Endothelial cell of umbilical vein (primary cell): Measurements from ENCODE around the gene BMPR1B. TPM values are rescaled to one million over a fixed set of nuclear protein-coding genes. Genes with fewer than 3 reads are reported as not detected.

ENCODE experiments used
- BruUV-seq: library from RNA; stranded (reverse); fragments of 400-500 nt; replicated peaks from 2 replicates; lab custom pipeline; 2021; lab: Mats Ljungman, UMichigan
- CTCF ChIA-PET: fragments of 300-600, 350-600 bp; sonication (Branson Sonifier 250); formaldehyde crosslinking; loops from one replicate; lab custom pipeline; 2021; ENCODE audit warnings: antibody characterized with exemption, inconsistent platforms; lab: Charles Lee
- POLR2A ChIA-PET: fragments of 300-600, 350-600 bp; sonication (Branson Sonifier 250); formaldehyde crosslinking; loops from one replicate; lab custom pipeline; 2021; ENCODE audit warnings: antibody characterized with exemption, inconsistent platforms; lab: Charles Lee
- DNase-seq: peaks from one replicate; pipeline ENCODE4 v3.0.0-alpha.2; 2011; ENCODE audit warnings: low read depth, low spot score
- FAIRE-seq: peaks from 2 replicates; lab custom pipeline; 2011; peaks lifted over from hg19 to GRCh38; lab: Jason Lieb, UNC
- H2AFZ ChIP-seq: 2 replicates; pipeline ENCODE4 v1.6.0; 2012; ENCODE audit warnings: low read depth, low read length, control low read depth, inconsistent platforms
- H3K27ac ChIP-seq: 2 replicates; pipeline ENCODE4 v1.5.1; 2011; ENCODE audit warnings: low read depth, mild to moderate bottlenecking, control low read depth, low read length, moderate library complexity; ENCODE audit not compliant: insufficient read depth
- H3K27me3 ChIP-seq, 2 experiments: 2 replicates each; pipeline versions ENCODE4 v1.6.0 to v1.6.1; 2011; ENCODE audit warnings: low read length in 2 of 2, mixed read lengths in 1 of 2; ENCODE audit not compliant: control insufficient read depth in 2 of 2, insufficient read depth in 2 of 2
- H3K36me3 ChIP-seq, 2 experiments: 2 replicates in 1 of 2; 3 replicates in 1 of 2; pipeline ENCODE4 v1.5.1; 2011; ENCODE audit warnings: low read length in 2 of 2, mild to moderate bottlenecking in 1 of 2, moderate library complexity in 1 of 2; ENCODE audit not compliant: control insufficient read depth in 2 of 2, insufficient read depth in 2 of 2; ENCODE audit errors: extremely low read depth in 1 of 2
- H3K4me1 ChIP-seq: 3 replicates; pipeline ENCODE4 v1.5.1; 2011; ENCODE audit warnings: mild to moderate bottlenecking, low read length; ENCODE audit not compliant: control insufficient read depth, insufficient read depth; ENCODE audit errors: extremely low read depth
- H3K4me2 ChIP-seq: 2 replicates; pipeline ENCODE4 v1.6.1; 2011; ENCODE audit warnings: low read length, control low read depth, mixed read lengths; ENCODE audit not compliant: insufficient read depth
- H3K4me3 ChIP-seq, 3 experiments: fragments of 200-600 bp in 1 of 3; sonication (generic), shearing (Covaris generic) in 1 of 3; replicated peaks in 1 of 3; 2 replicates each; pipeline ENCODE4 v1.5.1; 2011 to 2016; ENCODE audit warnings: control low read depth in 3 of 3, low read length in 3 of 3, mild to moderate bottlenecking in 2 of 3, inconsistent platforms in 1 of 3, low read depth in 1 of 3, moderate library complexity in 1 of 3; ENCODE audit not compliant: insufficient read depth in 1 of 3
- H3K79me2 ChIP-seq: 2 replicates; pipeline ENCODE4 v1.6.0; 2012; ENCODE audit warnings: low read length, inconsistent platforms; ENCODE audit not compliant: control insufficient read depth, insufficient read depth
- H3K9ac ChIP-seq: replicated peaks from 2 replicates; pipeline ENCODE3; 2011; ENCODE audit warnings: low read length, control low read depth; ENCODE audit not compliant: insufficient read depth; ENCODE audit errors: extremely low read depth
- H3K9me1 ChIP-seq: replicated peaks from 3 replicates; pipeline ENCODE4 v1.6.0; 2011; ENCODE audit warnings: mild to moderate bottlenecking, low read length; ENCODE audit not compliant: control insufficient read depth, insufficient read depth; ENCODE audit errors: extremely low read depth
- H3K9me3 ChIP-seq: replicated peaks from 2 replicates; pipeline ENCODE4 v1.5.1; 2012; ENCODE audit warnings: low read length, inconsistent platforms; ENCODE audit not compliant: control insufficient read depth, insufficient read depth
- H4K20me1 ChIP-seq: replicated peaks from 2 replicates; pipeline ENCODE3; 2011; ENCODE audit warnings: mild to moderate bottlenecking, low read length; ENCODE audit not compliant: control insufficient read depth, insufficient read depth; ENCODE audit errors: extremely low read depth
- EZH2 ChIP-seq: IDR thresholded peaks from 2 replicates; pipeline ENCODE4 v1.6.1; 2012; ENCODE audit warnings: borderline replicate concordance, low read depth, mild to moderate bottlenecking, moderate library complexity, low read length, inconsistent platforms; ENCODE audit not compliant: severe bottlenecking
- FOS ChIP-seq: IDR thresholded peaks from 2 replicates; pipeline ENCODE4 v1.6.1; 2011; ENCODE audit warnings: mild to moderate bottlenecking, low read length, moderate library complexity, borderline replicate concordance; ENCODE audit not compliant: insufficient read depth
- GATA2 ChIP-seq: IDR thresholded peaks from 2 replicates; pipeline ENCODE4 v1.7.0; 2011; ENCODE audit warnings: low read depth, mild to moderate bottlenecking, moderate library complexity, mixed read lengths, low read length; ENCODE audit not compliant: insufficient read length, insufficient read depth
- JUN ChIP-seq: IDR thresholded peaks from 2 replicates; pipeline ENCODE4 v1.6.1; 2011; ENCODE audit warnings: borderline replicate concordance, low read depth; ENCODE audit not compliant: insufficient read length, insufficient read depth
- MYC ChIP-seq: IDR thresholded peaks from one replicate; pipeline ENCODE4 v1.6.1; 2011; ENCODE audit warnings: mild to moderate bottlenecking, low read depth, low read length
- POLR2A ChIP-seq: IDR thresholded peaks from 2 replicates; pipeline ENCODE4 v1.6.1; 2012; ENCODE audit warnings: low read depth, mild to moderate bottlenecking, control low read depth, low read length
- POLR2AphosphoS5 ChIP-seq: IDR thresholded peaks from 2 replicates; pipeline ENCODE4 v1.6.1; 2012; ENCODE audit warnings: low read depth, mild to moderate bottlenecking, control low read depth, low read length, moderate library complexity; ENCODE audit not compliant: insufficient read depth
- dilution Hi-C: fragments of 300-500 bp; cut with MboI; formaldehyde crosslinking; loops from one replicate; pipeline ENCODE4 v1.15.0; 2019; ENCODE audit warnings: low sequenced_read_pairs; ENCODE audit not compliant: extremely low pct_ligation_motif_present
- intact Hi-C: fragments of 100-400 bp; cut with micrococcal nuclease; formaldehyde crosslinking; loops from one replicate; pipeline ENCODE4 v1.10.0; 2022
- polyA plus RNA-seq, 4 experiments: library from polyadenylated mRNA; depleted of rRNA in 3 of 4; stranded (reverse) in 3 of 4; unstranded in 1 of 4; fragments of >200 nt; gene quantifications; 2 replicates each; pipeline versions ENCODE4 v1.2.1 to v1.2.3, GENCODE V29; 2011 to 2012; ENCODE audit warnings: missing spikeins in 1 of 4
- total RNA-seq: library from RNA; stranded (reverse); gene quantifications from 2 replicates; pipeline ENCODE4 v1.2.3, GENCODE V29; 2021
- TF ChIP-seq, protein P1 (sequence below), 2 donors: IDR thresholded peaks; 1 replicate in 1 of 2; 2 replicates in 1 of 2; pipeline ENCODE4 v1.5.1; 2011; ENCODE audit warnings: low read length in 2 of 2, mild to moderate bottlenecking in 2 of 2, moderate library complexity in 2 of 2, control low read depth in 1 of 2, inconsistent platforms in 1 of 2, low read depth in 1 of 2; ENCODE audit not compliant: insufficient read depth in 1 of 2; ENCODE audit errors: extremely low read depth in 1 of 2
- TF ChIP-seq, protein P2 (sequence below): IDR thresholded peaks from 2 replicates; pipeline ENCODE4 v1.6.1; 2011; ENCODE audit not compliant: insufficient read depth, insufficient read length

The BMPR1B gene
- total and polyA plus RNA-seq, 2 donors (not counting 3 experiments of a cell fraction or from before 2014, with no cell fraction given) = 0.28 to 2.1 TPM

DNA sequence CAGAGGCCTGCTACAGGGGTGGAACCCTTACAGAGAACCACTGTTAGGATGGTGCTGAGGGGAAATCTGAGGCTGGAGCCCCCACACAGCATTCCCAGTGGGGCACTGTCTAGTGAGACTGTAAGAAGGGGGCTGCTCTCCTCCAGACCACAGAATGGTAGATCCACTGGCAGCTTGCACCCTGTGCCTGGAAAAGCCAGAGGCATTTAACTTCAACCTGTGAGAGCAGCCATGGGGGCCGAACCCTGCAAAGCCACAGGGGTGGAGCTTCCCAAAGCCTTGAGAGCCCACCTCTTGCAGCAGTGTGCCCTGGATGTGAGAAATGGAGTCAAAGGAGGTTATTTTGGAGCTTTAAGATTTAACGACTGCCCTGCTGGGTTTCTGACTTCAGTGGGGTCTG, 159.4 kb downstream of the BMPR1B start:
- BruUV-seq = no TSS peak
- Histone ChIP-seq H3K36me3 (no peaks in the 10 kb centered on the region), H3K4me2 (no peak overlapping the region), H3K9ac (no peak overlapping the region), H4K20me1 (no peaks in the 10 kb centered on the region), H3K9me1 (no peaks in the 10 kb centered on the region), H3K27me3 (no peaks in the 10 kb centered on the region), H3K4me3 (no peak overlapping the region), H3K27ac (no peak overlapping the region), H3K9me3 (no peaks in the 10 kb centered on the region), H2AFZ (no peak overlapping the region), H3K79me2 (no peaks in the 10 kb centered on the region), H3K4me1 (no peaks in the 10 kb centered on the region)
- TF ChIP-seq POLR2A = no peak
- TF ChIP-seq, protein P1, sequence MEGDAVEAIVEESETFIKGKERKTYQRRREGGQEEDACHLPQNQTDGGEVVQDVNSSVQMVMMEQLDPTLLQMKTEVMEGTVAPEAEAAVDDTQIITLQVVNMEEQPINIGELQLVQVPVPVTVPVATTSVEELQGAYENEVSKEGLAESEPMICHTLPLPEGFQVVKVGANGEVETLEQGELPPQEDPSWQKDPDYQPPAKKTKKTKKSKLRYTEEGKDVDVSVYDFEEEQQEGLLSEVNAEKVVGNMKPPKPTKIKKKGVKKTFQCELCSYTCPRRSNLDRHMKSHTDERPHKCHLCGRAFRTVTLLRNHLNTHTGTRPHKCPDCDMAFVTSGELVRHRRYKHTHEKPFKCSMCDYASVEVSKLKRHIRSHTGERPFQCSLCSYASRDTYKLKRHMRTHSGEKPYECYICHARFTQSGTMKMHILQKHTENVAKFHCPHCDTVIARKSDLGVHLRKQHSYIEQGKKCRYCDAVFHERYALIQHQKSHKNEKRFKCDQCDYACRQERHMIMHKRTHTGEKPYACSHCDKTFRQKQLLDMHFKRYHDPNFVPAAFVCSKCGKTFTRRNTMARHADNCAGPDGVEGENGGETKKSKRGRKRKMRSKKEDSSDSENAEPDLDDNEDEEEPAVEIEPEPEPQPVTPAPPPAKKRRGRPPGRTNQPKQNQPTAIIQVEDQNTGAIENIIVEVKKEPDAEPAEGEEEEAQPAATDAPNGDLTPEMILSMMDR (IDR thresholded peaks at IDR 0.05; ENCODE audit: extremely low read depth in 1 of 2, insufficient read depth in 1 of 2, low read depth in 1 of 2, low read length in 2 of 2) = no peak
- TF ChIP-seq GATA2 = no peak
- no peak for TF ChIP-seq EZH2
- no peak for TF ChIP-seq JUN
- TF ChIP-seq MYC = no peak
- TF ChIP-seq POLR2AphosphoS5 = no peak
- TF ChIP-seq FOS = no peak
- TF ChIP-seq, protein P2, sequence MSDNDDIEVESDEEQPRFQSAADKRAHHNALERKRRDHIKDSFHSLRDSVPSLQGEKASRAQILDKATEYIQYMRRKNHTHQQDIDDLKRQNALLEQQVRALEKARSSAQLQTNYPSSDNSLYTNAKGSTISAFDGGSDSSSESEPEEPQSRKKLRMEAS = no peak
- POLR2A ChIA-PET = no interaction called here
- CTCF ChIA-PET = no interaction called here
- no peak for DNase-seq
- dilution Hi-C loops (no loop called here), intact Hi-C loops (no loop called here)
- FAIRE-seq = no peak
